Activated CD4-positive, alpha-beta T cell treated with anti-CD3 and anti-CD28 coated beads, Interleukin-2, Interleukin-4, amounts not matched to agents 100 ng/mL and 50 ng/mL, durations not matched to agents 16 hours and 8 hours (primary cell): ENCODE data around the gene TMEM131.
"Not testable (repeated sequence)": the region's sequence is repeated elsewhere in the genome, so short reads cannot be mapped to it uniquely, and the experiment has no call there.

Source experiments
- DNase-seq: peaks from one replicate; pipeline ENCODE4 v3.0.0-alpha.2; 2020; ENCODE audit warnings: low spot score

TMEM131 gene

DNA sequence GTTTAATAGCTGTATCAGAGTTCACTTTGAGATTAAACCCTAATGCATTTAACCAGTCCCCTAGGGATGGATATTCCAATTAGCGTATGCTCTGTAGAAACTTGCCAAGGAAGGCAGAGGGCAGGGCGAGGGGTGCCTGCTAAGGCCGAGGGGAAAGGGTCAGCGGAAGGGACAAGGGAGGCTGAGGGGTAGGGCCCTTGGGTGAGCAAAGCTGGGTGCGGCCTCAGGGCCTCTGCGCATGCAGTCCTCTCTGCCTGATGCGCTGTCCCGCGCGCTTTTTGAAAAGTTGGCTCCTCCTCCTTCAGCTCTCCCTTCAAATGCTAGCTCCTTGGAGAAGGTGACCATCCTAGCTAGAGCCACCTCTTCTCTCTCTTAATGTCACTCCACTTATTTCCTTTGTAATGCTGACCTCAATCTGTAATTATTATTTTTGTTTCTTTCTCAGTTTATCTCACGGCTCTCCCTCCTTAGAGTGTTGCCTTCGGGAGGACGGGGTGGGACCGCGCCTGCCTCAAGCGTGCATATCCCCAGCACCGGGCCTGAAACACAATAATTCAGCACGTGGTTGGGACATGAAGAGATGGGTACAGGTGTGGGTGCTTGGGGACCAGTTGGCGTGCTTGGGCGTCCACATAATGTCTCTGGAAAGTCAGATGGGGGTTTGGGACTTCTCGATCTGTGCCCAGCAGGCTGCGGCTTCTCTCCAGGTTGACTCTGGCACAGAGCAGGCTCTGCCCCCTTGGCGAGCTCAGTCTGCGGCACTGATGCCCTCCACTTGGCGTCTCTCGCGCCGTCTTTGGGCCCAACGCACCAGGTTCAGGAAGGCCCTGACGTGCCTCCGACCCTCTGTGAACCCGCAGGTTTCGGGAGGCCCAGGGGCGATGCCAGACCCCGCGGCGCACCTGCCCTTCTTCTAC is 272.3 kb downstream of the TMEM131 start:
- DNase-seq, result no peak

GRCh38 chr2:97722227-97722626 is 273.5 kb downstream of the TMEM131 start:
- no peak for DNase-seq

DNA sequence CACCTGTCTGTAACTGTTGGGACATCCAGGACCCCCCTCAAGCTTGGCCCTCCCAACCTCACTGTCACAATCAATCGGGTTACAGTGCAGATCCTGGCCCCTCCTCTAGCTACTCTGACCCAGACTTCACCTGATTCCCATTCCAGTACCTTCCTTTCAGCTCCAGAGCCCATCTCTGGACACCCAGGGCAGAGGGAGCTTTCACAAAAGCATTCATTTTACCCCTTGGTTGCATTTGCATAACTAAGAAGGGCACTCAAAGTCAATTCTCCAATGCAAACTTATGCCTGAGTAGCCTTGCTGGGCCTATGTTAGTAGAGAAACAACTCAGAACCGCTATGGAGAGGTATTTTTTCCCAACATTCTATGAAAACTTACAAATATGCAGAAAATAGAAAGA is 275.0 kb downstream of the TMEM131 start:
- no peak for DNase-seq

DNA sequence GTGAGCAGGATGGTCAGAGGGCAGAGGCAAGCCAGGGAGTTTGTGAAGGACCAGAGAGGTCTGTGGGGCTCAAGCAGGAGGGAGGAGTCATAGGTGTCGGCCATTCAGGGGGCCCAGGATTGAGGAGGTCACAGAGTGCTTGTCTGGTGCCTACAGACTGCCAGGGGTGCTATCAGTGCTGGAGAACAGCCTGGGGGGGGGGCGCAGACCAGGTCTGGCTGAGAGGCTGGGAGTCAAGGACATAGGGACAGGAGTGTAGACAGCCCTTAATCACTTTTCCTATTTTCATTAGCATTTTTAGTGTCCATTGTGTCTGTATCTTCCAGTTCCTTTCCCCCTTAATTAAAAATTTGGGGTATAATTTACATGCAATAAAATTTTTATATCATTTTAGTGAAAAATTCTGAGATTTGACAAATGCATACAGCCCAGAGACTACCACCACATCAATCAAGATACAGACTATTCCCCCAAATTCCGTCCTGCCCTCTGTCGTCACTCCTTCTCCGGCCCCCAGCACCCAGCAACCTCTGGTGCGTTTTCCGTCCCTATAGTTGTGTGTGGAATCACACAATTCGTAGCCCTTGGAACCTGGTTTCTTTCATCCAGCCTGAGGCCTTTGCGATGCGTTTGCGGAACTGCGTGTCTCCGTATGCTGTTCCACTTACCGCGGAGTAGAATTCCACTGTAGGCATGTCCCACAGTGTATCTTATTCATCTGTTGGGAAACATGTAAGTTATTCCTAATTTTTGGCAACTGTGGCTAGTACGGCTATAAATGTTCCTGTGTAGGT is 276.2 kb downstream of the TMEM131 start:
- no peak for DNase-seq

DNA sequence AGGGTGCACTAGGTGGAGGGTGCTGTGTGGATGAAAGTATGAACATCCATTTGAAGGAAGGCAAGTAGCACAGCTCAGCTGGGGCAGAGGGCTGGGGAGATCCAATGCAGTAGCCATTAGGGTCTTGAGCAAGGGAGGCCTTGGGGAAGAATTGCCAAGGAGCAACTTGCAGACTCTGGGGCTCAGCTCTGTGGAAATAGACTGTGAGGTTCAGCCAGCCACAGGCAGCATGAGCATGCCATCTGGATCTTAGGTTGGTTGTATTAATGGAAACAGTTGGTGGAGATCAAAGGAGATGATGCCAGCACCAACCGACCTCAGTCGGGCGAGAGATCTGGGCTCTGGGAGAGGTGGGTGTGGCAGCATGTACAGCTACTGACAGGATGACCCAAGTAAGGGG is 276.8 kb downstream of the TMEM131 start:
- peak; percentile 17 for DNase-seq

- DNase-seq, result peak; percentile 85
Observed at GRCh38 chr2:97718051-97718882, 277.5 kb downstream of the TMEM131 start.

DNA sequence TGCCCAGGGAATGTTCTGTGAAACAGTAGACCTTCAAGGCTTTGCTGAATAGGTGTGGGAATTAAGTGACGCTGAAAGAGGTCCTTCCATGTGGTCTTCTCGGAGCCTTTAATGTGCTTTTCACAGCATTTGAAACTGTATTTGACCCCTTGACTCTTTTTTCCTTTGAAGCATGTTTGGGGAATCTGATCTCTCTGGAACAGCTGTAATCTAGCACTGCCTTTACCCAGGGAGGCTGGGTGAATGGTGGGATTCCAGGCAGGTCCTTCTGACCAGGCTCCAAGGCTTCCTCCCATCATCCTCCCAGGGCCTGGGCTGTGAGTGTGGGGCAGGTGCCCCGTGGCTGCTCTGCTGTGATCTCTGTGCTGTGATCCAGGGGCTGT is 278.1 kb downstream of the TMEM131 start:
- DNase-seq, result no peak

- DNase-seq, result no peak
Observed at GRCh38 chr2:97716695-97717612, 278.8 kb downstream of the TMEM131 start.

DNA sequence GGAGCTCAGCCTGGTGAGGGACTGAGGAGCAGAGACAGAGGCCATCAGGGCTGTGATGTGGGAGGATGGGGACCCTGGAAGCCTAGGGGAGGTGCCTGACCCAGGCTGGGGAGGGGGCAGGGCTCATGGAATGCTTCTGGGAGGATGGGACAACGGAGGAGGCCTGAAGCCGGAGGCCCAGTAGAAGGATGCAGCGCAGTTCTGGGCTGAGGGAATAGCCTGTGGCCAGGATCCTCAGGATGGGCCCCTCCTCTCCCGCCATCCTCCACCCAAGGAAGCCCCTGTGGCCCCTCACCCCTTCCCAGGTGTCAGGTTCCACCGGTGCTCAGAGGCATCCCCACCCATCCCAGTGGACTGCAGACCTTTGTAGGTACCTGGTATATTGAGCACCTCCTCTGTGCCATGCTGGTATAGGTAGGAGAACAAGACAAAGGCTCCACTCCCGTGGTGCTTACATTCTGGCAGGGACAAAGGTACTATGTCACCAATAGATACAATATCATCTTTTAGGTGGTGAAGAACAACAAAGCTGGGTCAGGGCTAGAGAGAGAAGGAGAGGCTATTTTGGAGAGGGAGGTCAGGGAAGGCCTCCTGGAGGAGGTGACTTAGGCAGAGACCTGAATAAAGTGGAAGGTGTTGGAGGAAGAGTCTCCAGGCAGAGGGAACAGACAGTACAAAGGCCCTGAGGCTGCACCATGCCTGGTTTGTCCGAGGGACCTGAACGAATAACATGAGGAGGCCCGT is 279.6 kb downstream of the TMEM131 start:
- DNase-seq, result no peak

GRCh38 chr2:97714950-97715652 is 280.6 kb downstream of the TMEM131 start:
- DNase-seq, result no peak

DNA sequence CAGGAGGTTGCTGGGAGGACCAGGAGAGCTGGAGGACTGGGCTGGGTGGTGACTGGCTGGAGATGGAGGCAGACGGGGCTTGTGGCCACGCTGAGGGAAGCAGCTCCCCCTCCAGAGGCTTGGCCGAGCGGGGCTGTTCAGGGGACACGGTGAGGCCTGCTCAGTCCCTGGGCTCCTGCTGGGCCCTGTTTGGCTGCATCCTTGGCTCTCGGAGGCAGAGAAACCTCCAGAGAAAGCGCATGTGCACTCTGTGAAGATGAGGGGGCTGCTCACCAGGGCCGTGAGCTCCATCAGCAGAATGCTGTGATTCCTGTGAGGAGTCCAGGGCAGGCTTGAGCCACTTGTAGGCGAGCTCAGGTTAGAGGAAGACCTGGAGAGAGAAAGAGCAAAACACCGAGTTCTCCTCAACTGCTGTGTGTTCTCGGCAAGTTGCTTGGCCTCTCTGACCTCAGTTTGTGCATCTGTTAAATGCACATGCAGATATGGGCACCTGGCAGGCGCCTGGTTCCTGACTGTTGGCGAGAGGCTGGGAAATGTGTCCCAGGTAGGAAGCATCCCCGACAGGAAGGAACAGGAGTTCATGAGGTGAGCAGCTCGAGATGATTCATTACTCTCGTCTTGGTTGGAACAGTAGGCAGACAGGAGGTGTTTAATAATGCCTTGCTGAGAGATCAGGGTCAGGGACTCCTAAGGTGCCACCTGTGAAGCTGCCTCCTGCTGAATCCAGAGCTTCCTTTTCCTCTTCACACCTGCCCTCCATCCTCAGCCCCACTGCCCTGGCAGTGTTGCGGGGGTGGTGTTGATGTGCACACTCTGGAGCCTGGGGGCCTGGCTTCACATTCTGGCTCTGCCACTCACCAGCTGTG is 281.4 kb downstream of the TMEM131 start:
- DNase-seq, result peak; percentile 44

DNA sequence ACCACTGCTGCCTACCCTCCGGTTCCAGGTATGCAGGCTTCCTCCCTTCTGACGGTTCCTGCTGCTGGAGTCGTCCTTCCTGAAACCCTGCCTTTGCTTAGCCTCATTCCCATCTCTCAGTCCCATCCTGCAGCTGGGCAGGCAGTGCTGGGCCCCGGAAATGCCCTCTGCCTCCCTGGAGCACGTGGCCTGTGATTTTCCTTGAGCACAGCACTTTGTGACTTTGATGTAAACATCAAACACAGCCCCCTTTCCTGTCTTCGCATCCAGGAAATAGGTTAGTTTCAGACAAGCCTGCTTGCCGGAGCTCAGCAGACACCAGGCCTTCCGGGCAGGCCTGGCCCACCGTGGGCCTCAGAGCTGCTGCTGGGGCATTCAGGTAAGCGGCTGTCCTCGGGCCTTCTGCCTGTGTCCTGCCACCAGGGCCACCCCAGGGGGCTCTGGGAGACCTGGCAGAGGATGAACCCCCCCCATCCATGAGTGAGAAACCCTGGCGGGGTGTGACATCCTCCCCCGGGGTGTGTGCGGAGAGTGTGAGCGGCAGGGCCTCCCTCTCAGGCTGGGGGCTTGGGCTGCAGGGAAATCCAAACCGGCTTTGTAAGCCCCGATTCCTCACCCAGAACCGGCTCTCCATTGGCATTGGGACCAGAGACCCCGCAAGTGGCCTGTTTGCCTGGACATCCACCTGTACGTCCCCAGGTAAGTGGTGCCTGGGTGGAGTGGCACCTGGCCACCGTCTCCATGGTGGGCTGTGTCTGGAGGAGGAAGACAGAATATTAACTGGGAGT is 282.3 kb downstream of the TMEM131 start, which contains the start of gene ZAP70:
Gene ZAP70, plus strand, starts transcription at position 281 of the 788 bp plus-strand sequence. CDS start 10,461 bp downstream, outside the sequence.
- peak; percentile 80 for DNase-seq

- peak; percentile 31 for DNase-seq
Observed at GRCh38 chr2:97712693-97713295, 283.0 kb downstream of the TMEM131 start.

DNA sequence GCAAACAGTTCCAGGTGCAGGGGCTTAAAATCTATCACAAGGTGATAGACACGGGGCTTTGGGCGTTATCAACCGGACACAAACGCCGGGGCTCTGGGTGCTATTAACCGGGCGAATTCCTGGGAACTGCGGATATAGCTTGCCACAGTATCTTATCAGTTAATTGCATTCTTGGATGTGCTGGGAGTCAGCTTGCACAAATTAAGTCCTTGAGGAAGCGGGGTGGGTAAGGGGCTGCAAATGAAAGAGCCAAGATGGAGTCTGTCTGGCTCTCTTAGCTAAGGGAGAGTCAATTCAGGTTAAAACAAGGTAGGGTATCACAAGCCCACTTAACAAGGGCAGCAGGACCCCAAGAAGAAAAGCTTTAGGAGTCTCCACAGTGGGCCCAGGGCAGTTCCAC is 283.6 kb downstream of the TMEM131 start:
- DNase-seq, result not testable (repeated sequence)

DNA sequence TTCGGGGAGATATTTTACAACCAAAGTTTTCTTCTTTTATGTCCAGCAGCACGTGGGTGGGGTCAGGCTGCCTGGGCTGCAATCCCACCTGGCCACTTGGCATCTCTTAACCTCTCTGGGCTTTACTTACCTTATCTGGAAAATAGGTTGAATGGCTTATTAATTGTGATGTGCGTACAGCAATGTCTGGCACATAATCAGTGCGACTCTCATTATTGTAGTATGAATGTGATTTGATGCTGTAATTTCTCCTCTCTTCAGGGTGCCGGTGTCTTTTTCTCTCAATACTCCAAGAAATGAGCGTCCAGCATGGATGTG is 284.4 kb downstream of the TMEM131 start:
- DNase-seq, result no peak

GRCh38 chr2:97708608-97709007 is 287.1 kb downstream of the TMEM131 start:
- DNase-seq, result no peak

DNA sequence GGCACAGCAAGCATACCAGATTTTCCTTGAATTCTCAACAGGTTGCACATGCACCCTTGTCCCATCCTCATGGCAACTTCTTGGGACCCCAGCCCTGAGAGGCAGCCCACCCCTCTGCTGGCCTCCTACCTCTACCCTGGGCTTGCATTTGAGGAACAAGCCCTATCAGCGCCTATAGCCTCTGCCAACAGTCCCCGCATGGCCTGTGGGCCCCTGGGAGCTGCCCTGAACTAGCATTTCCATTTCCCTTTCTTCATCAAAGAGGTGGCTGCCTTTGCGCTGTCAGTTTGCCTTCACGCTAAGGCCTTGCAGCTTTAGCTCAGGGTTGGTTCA is 287.7 kb downstream of the TMEM131 start:
- DNase-seq, result no peak
